H1 (cell line): ENCODE results near the gene CALM1. TPM values are rescaled to one million over a fixed set of nuclear protein-coding genes. Genes with fewer than 3 reads are reported as not detected.

Source experiments
- FOSL1 ChIP-seq: IDR thresholded peaks from 2 replicates; pipeline ENCODE4 v1.6.1; 2011; ENCODE audit warnings: mild to moderate bottlenecking, low read depth, low read length, moderate library complexity; ENCODE audit not compliant: insufficient read depth
- JUN ChIP-seq: IDR thresholded peaks from 2 replicates; pipeline ENCODE4 v1.6.1; 2011; ENCODE audit warnings: low read depth, mild to moderate bottlenecking, improper control_type of control experiment, low read length
- RXRA ChIP-seq: IDR thresholded peaks from 2 replicates; pipeline ENCODE4 v1.6.1; 2011; ENCODE audit warnings: low read depth, mild to moderate bottlenecking, low read length, moderate library complexity; ENCODE audit not compliant: insufficient read depth
- SIRT6 ChIP-seq: IDR thresholded peaks from one replicate; pipeline ENCODE4 v1.7.1; 2012; ENCODE audit warnings: low read length, inconsistent platforms
- polyA plus RNA-seq, 7 experiments: library from polyadenylated mRNA; depleted of rRNA in 3 of 7; stranded (reverse) in 5 of 7; unstranded in 2 of 7; fragments of >200 nt in 5 of 7; fragments of 200-250 nt in 2 of 7; gene quantifications; 1 replicate in 5 of 7; 2 replicates in 1 of 7; 4 replicates in 1 of 7; pipeline versions ENCODE4 v1.2.1 to v1.2.3, GENCODE V29; 2011 to 2013; ENCODE audit warnings: missing spikeins in 2 of 7, mixed read lengths in 2 of 7
- total RNA-seq: library from RNA; stranded (reverse); fragmentation: NEBNext Ultra II Directional; extraction: Animal tissue kit (Norgen Biotek cat#: 25700); gene quantifications from 2 replicates; pipeline ENCODE4 v1.2.1, GENCODE V29; 2021
- TF ChIP-seq, protein P1 (sequence below): IDR thresholded peaks from 2 replicates; pipeline ENCODE4 v1.6.1; 2012; ENCODE audit warnings: inconsistent platforms

CALM1 gene
- total and polyA plus RNA-seq, 2 of the 8 experiments (the other 6 are each of a cell fraction or from before 2014, with no cell fraction given) = 285 to 422 TPM

DNA sequence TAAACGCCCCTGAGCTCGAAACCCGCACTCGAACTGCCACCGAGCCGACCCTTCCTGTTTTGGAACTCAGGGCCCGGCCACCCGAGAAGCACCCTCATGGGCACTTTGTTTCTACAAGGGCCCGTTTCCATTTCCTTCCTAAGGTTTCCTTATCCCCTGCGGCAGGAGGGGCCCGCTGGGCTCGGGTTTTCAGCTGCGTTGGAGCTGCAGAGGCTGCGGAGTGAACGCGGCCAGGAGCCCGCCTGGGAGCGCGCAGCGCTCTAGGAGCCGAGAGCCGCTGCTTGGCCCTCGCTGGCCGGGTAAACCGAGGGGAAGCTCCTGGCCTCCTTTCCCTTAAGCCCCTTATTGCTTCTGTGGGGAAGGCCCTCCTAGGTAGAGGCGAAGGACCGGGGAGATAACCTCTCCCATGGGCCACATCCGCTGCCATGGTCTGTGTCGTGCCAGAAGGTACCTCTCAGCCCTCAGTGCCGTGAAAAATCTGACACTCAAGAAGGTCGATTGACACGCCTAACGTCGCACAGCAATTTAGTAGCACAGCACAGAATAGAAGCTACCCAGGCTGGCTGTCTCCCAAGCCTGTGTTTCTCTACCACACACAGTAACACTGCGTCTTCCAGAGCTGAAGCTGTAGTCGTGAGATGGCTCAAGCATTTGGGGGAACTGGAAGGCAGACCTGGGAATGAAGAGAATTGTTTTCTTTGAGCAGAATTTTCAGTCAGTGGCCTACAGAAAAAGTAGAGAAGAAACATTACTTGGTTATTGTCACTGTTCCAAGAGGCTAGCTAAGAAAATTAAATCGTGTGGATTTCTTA is 12.9 kb upstream of the CALM1 start (continued):
- TF ChIP-seq SIRT6 (no peak), RXRA (no peak), JUN (no peak), FOSL1 (no peak)
- TF ChIP-seq, protein P1, sequence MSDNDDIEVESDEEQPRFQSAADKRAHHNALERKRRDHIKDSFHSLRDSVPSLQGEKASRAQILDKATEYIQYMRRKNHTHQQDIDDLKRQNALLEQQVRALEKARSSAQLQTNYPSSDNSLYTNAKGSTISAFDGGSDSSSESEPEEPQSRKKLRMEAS = no peak; the same call in 1 of the 2 replicates
- TF ChIP-seq, all 59 proteins: peak for 3
